ENCODE results near the gene KRT6C.

- no peak for TF ChIP-seq POLR2A (IDR thresholded peaks at IDR 0.05; ENCODE audit: low read length)
- no peak for TF ChIP-seq GATA1 (IDR thresholded peaks at IDR 0.05; ENCODE audit: low read depth, low read length)
Measured at GRCh38 chr12:52432559-52433207, 40.9 kb downstream of the KRT6C start.
